SK-N-SH (cell line): Measurements from ENCODE around the gene MRPL32.

Experiments
- MXI1 ChIP-seq: IDR thresholded peaks from 2 replicates; pipeline ENCODE4 v1.6.1; 2012; ENCODE audit warnings: mild to moderate bottlenecking, low read depth, low read length, improper control_type of control experiment
- TF ChIP-seq, protein P1 (sequence below): fragments of 200-600 bp; sonication (generic); IDR thresholded peaks from 2 replicates; pipeline ENCODE4 v1.6.1; 2017; ENCODE audit warnings: antibody characterized with exemption, mild to moderate bottlenecking, moderate library complexity

DNA sequence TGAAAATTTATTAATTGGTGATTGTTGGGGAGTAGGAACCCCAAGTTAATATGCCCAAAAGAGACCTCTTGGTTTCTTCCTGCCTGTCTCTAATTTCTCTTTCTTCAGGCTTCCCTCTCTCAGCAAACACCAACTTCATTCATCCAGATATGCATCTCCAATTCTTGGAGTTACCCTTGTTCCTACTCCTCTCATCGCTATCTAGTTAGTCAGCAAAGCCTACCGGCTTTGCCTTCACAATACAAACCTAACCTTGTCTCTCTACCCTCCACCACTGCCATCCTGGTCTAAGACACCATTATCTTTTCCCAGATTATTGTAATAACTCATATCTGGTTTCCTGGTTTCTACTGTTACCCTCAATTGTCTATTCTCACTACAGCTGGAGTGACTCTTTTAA is 47.9 kb downstream of the MRPL32 start:
- TF ChIP-seq, protein P1, sequence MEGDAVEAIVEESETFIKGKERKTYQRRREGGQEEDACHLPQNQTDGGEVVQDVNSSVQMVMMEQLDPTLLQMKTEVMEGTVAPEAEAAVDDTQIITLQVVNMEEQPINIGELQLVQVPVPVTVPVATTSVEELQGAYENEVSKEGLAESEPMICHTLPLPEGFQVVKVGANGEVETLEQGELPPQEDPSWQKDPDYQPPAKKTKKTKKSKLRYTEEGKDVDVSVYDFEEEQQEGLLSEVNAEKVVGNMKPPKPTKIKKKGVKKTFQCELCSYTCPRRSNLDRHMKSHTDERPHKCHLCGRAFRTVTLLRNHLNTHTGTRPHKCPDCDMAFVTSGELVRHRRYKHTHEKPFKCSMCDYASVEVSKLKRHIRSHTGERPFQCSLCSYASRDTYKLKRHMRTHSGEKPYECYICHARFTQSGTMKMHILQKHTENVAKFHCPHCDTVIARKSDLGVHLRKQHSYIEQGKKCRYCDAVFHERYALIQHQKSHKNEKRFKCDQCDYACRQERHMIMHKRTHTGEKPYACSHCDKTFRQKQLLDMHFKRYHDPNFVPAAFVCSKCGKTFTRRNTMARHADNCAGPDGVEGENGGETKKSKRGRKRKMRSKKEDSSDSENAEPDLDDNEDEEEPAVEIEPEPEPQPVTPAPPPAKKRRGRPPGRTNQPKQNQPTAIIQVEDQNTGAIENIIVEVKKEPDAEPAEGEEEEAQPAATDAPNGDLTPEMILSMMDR: no peak
- no peak for TF ChIP-seq MXI1
